LNCAP (cell line): ENCODE results near the gene AP1S1.

Source experiments
- TF ChIP-seq, protein P1 (sequence below): fragments of 450-650 bp; IDR thresholded peaks from 2 replicates; pipeline ENCODE4 v1.5.1; 2017; ENCODE audit warnings: mild to moderate bottlenecking

AP1S1 gene

GRCh38 chr7:101153969-101154692 lies at the start of gene AP1S1:
Gene AP1S1 (plus strand): TSS chr7:101154476. CDS start chr7:101154515, 39 bp downstream.
- TF ChIP-seq, protein P1, sequence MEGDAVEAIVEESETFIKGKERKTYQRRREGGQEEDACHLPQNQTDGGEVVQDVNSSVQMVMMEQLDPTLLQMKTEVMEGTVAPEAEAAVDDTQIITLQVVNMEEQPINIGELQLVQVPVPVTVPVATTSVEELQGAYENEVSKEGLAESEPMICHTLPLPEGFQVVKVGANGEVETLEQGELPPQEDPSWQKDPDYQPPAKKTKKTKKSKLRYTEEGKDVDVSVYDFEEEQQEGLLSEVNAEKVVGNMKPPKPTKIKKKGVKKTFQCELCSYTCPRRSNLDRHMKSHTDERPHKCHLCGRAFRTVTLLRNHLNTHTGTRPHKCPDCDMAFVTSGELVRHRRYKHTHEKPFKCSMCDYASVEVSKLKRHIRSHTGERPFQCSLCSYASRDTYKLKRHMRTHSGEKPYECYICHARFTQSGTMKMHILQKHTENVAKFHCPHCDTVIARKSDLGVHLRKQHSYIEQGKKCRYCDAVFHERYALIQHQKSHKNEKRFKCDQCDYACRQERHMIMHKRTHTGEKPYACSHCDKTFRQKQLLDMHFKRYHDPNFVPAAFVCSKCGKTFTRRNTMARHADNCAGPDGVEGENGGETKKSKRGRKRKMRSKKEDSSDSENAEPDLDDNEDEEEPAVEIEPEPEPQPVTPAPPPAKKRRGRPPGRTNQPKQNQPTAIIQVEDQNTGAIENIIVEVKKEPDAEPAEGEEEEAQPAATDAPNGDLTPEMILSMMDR: no peak

DNA sequence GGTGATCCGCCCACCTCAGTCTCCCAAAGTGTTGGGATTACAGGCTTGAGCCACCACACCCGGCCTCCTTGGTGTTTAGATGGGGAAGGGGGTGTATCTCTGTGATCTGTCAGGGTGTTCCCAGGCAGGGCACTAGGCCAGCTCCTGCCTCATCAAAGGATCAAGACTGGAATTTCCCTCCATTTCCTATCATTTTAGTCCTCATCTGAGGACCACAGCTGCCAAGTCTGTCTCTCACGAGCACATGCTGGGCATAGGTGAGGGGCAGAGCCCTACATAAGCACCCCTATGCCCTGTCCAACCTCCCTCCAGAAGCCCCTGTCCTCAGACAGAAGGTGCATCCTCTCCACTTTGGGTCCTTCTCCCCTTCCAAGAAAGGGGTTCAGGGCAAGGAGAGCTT lies 49.5 kb upstream of the AP1S1 start:
- TF ChIP-seq, protein P1: no peak

DNA sequence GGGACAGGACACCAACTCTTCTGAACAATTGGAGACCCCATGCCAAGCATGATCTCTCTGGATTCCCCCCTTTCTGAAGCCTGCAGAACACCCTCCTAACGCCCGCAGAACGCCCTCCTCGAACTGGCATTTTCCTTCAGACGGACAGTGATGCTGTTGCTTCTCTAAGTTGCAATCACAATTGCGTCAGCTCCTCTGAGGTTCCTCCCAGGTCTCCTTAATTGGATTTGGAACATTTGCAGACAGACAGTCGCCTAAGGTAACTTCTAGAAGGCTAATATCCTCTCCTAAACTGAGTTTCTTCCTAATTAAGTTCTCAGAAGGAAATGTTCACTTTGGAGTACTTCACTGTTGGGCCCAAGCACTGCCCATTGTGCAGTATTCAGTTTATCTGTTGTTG lies 47.9 kb upstream of the AP1S1 start:
- TF ChIP-seq, protein P1: no peak

DNA sequence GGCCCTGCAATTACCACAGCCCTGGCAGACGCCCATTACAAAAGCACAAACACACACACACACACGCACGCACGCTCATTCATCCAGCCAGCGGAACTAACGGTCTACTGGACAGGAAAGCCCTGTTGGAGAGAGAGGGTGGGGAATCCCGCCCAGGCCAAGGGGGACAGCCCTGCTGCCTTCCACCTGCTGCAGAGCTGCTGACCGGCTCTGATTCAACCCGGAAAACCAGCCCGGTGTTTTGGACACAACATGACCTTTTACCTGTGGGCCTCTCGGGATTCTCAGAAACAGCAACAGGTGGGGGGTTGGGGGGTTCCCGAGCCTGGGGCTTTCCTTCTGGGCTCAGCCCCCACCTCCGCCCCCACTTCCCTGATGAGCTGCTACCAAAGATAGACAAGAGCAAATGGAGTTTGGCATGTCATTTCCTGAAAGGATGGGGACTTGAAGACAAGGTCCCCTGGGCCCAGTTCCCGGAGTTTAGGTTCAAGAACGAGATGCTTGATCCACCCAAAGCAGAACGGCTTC lies 45.9 kb upstream of the AP1S1 start:
- TF ChIP-seq, protein P1: no peak

GRCh38 chr7:101108961-101109360 lies 45.3 kb upstream of the AP1S1 start:
- TF ChIP-seq, protein P1: no peak

GRCh38 chr7:101109368-101109767 lies 44.9 kb upstream of the AP1S1 start:
- TF ChIP-seq, protein P1: no peak

- TF ChIP-seq, protein P1: no peak
These were observed 43.0 kb upstream of the AP1S1 start for GRCh38 chr7:101111261-101111660.
